Erythroblast (primary cell): ENCODE data around the gene SCYGR7.

Experiments used
- GATA1 ChIP-seq: IDR thresholded peaks from 2 replicates; pipeline ENCODE4 v1.6.1; 2011; ENCODE audit warnings: low read depth, mild to moderate bottlenecking, control low read depth, low read length, moderate library complexity
- POLR2A ChIP-seq: IDR thresholded peaks from 2 replicates; pipeline ENCODE4 v1.6.1; 2011; ENCODE audit warnings: mild to moderate bottlenecking, low read length

DNA sequence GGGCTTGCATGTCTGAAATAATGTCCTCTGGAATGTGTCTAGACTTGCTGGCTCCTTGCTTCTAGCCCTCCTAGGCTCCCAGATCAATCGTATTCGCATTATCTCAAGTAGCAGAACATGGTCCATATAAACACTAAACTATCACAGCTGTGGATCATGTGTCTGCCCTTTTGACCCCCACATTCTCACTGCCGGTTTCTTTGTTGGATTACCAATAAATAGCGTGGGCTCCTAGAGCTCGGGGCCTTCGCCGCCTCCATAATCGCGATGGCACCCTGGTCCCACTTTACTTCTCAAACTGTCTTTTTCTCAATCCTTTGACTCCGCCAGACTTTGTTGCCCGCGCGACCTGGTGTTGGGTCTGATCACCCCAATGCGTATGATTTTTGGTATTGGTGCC, 11.2 kb downstream of the SCYGR7 start:
- TF ChIP-seq POLR2A, result no peak
- no peak for TF ChIP-seq GATA1
